T-helper 2 cell treated with Interferon-gamma antibody and Interleukin-4, amounts not matched to agents 100 ng/mL and 5 ng/mL, for 36 hours (primary cell): ENCODE data around the gene GARIN3. TPM values are rescaled to one million over a fixed set of nuclear protein-coding genes. Genes with fewer than 3 reads are reported as not detected.
"Not testable (repeated sequence)": the region's sequence is repeated elsewhere in the genome, so short reads cannot be mapped to it uniquely, and the experiment has no call there.

ENCODE experiments used
- intact Hi-C: fragments of 100-400 bp; cut with micrococcal nuclease; formaldehyde crosslinking; loops from one replicate; pipeline ENCODE4 v1.15.1; 2023
- total RNA-seq: library from RNA; stranded (reverse); gene quantifications from 2 replicates; pipeline ENCODE4 v1.2.3, GENCODE V29; 2022

Gene GARIN3
- total RNA-seq = not detected in 2 replicates

DNA sequence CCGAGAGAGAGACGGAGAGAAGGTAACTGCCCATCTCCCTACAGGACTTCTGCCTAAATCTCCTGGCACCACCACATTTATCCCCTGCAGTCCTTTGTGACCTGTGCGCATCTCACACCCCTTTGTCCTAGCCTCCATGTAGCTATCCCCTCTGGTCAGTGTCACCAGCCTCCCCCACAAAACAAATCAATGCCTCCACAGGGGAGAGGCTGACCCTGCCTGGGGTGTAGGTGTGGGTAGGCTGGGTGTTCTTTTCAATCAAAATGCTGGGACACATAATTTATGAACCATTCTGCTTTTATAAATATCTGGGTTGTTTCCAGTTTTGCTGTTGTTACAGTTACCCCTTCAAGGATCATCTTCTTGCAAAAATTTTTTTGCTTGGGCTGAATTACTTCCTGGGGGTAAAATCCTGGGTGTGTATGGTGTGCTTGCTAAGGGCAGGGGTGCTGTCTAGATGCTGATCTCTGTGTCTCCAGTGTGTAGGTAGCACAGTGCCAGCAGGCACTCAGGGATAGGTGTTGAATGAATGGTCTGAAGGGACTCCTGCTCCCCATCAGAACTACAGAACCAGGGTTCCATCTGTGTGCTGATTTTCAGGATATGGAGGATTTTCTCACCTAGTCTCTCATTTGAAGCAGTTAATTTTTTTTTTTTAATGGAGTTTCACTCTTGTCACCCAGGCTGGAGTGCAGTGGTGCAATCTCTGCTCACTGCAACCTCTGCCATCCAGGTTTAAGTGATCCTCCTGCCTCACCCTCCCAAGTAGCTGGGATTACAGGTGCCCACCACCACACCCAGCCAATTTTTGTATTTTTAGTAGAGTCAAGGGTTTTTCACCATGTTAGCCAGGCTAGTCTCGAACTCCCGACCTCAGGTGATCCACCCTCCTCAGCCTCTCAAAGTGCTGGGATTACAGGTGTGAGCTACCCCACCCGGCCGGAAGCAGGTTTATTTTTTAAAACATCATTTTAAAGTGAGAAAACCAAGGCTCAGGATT, at the start of gene GARIN3:
TSS of gene GARIN3 (minus strand) at position 51 of the 1,000 bp plus-strand sequence. CDS start 96 bp downstream, outside the sequence.
- intact Hi-C loops = loop anchor here (1.0 kb wide), 1 partner anchor 7 kb away; no protein-coding TSS in a partner anchor

- intact Hi-C loops = loop anchor here (1.0 kb wide), 1 partner anchor 17 kb away; no protein-coding TSS in a partner anchor
Observed at GRCh38 chr5:157215514-157216167, 49.6 kb upstream of the GARIN3 start.

DNA sequence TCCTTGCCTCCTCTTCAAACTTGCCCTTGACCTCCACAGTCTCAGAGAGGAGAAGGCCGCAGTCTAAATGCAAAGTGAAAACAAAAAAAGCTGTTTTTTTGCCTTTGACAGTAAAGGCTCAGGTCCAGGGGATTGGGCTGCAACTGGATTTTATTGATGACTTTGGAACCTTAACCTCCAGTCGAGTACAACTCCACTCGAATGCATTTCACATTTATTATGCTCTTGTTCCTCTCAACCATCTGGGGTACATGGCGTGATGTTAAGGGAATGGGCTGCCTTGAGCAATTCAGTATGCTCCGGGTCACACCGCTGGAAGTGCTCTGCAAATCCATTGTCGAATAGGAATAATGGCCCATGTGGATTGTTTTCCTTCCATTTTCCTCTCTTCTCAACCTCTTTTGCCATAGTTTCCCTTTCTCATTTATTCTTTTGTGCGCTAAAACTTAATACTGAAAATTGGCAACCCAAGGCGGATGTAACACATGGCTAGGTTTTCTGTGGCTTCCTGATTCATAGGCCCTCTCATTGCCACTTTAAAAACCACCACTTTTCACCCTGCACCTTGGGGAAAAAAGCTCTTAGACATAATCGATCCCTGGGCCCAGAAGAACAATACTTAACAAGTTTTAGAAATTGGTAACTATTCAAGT, 48.9 kb upstream of the GARIN3 start:
- intact Hi-C loops = no loop called here

GRCh38 chr5:157214415-157214814, 48.4 kb upstream of the GARIN3 start:
- intact Hi-C loops = no loop called here

GRCh38 chr5:157213527-157214243, 47.6 kb upstream of the GARIN3 start:
- intact Hi-C loops = no loop called here

DNA sequence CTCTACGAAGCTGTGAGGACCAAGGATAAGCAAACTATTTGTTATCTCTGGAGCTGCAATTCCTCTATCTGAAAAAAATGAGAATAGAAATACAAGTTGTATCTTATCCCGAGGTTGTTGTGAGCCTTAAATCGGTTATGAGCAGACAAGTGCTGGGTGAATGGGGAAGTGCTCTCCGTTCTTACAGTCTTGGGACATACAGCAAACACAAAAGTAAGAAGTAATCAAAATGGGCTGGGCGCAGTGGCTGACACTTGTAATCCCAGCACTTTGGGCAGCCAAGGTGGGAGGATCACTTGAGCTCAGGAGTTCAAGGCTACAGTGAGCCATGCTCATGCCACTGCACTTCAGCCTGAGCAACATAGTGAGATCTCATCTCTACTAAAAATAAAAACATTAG, 46.2 kb upstream of the GARIN3 start:
- intact Hi-C loops = no loop called here

DNA sequence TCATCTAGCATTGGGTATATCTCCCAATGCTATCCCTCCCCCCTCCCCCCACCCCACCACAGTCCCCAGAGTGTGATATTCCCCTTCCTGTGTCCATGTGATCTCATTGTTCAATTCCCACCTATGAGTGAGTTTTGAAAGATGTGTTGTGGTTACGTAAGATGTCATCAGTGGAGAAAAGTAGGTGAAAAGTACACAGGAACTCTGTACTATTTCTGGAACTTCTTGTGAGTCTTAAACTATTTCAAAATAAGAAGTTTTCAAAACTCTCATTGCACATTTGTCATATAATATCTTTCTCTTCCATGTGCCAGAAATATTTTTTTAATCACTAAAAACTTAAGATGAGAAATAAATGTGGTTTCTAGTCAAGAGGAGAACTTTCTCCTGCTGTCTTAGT, 44.6 kb upstream of the GARIN3 start:
- intact Hi-C loops = not testable (repeated sequence)

DNA sequence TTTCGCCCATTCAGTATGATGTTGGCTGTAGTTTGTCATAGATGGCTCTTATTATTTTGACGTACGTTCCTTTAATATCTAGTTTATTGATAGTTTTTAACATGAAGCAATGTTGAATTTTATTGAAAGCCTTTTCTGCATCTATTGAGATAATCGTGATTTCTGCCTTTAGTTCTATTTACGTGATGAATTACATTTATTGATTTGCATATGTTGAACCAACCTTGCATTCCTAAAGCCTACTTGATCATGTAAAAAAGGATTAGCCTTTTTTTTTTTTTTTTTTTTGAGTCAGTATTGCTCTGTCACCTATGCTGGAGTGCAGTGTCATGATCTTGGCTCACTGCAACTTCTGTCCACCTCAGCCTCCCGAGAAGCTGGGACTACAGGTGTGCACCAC, 39.6 kb upstream of the GARIN3 start:
- intact Hi-C loops = no loop called here

- intact Hi-C loops = no loop called here
Observed at GRCh38 chr5:157204765-157205164, 38.7 kb upstream of the GARIN3 start.

GRCh38 chr5:157203417-157203816, 37.4 kb upstream of the GARIN3 start:
- intact Hi-C loops = no loop called here

DNA sequence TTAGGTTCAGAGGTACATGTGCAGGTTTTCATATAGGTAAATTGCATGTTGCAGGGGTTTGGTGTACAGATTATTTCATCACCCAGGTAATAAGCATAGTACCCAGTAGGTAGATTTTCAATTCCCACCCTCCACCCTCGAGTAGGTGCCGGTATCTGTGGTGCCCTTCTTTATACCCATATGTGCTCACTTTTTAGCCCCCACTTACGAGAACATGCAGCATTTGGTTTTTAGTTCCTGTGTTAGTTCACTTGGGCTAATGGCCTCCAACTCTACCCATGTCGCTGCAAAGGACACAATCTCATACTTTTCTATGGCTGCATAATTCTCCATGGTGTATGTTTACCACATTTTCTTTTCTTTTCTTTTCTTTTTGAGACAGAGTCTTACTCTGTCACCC, 35.8 kb upstream of the GARIN3 start:
- intact Hi-C loops = no loop called here

- intact Hi-C loops = loop anchor here (1.0 to 2.0 kb wide), 2 partner anchors 18 to 50 kb away; no protein-coding TSS in a partner anchor
Observed at GRCh38 chr5:157198277-157198986, 32.4 kb upstream of the GARIN3 start.

DNA sequence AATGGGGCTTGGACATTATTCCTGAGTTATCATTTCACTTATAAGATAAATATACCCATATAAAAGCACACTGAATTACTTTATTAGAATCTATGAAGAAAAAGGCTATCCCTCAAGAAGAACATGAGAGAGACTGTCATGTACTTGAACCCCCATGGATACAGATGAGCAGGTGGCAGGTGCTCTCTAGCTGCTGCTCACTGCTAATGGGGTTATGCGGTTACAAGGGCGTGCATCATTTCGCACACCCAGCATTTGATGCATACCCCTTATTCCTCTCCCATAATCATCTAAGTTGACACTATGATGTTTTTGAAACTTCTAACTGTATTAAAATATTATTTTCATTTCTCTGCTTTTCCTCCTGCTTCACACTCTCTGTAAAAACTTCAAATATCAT, 31.0 kb upstream of the GARIN3 start:
- intact Hi-C loops = loop anchor here (2.0 kb wide), 1 partner anchor 16 kb away; the partner anchor contains the start of gene ITK

GRCh38 chr5:157196045-157196444, 30.0 kb upstream of the GARIN3 start:
- intact Hi-C loops = loop anchor here (1.0 to 2.0 kb wide), 2 partner anchors 8 to 15 kb away; partner anchors contain the start of gene ITK

DNA sequence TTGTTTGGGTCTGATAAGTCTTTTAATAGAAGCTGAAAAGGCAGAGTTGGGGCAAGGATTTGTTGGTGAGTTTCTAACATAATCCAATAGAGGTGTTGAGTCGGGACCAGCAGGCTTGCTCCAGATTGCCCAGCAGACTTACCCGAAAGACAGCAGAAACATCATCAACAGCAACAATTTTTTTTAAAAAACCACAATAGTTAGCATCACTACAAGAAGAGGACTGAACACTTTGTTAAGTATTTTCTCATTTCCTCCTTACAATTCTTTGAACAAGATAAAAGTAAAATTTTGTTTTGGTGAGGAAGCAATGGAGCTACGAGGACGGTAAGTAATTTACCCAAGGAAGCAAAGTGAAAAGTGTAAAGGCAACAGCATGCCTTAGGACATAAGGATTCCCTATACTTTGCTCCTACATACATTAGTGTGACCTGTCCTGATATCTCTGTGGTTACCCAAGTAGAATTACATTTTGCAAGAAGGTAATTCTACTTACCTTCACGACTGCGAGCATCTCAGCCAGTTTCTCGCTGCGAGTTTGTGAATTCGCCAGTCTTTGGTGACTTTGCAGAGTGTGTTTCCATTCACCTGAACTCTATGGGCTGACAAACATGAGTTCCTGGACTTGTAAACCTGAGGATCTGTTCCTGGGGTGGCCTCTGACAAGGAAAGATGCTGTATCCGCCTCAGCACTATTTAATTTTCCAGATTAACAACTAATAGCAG, 27.8 kb upstream of the GARIN3 start:
- intact Hi-C loops = loop anchor here (1.0 to 2.0 kb wide), 2 partner anchors 10 to 59 kb away; no protein-coding TSS in a partner anchor

DNA sequence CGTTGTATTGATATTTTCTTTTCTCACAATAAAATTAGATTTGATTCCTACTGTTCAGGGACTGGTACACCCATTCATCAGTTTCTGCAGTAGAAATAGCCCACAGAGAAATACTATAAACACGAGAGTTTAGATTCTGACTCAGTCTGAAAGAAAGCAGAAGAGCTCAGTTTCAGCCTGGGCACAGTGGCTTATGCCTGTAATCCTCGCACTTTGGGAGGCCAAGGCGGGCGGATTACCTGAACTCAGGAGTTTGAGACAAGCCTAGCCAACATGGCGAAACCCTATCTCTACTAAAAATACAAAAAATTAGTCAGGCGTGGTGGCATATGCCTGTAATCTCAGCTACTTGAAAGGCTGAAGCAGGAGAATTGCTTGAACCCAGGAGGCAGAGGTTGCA, 23.2 kb upstream of the GARIN3 start:
- intact Hi-C loops = loop anchor here (1.0 kb wide), 1 partner anchor 9 kb away; the partner anchor contains the start of gene ITK

DNA sequence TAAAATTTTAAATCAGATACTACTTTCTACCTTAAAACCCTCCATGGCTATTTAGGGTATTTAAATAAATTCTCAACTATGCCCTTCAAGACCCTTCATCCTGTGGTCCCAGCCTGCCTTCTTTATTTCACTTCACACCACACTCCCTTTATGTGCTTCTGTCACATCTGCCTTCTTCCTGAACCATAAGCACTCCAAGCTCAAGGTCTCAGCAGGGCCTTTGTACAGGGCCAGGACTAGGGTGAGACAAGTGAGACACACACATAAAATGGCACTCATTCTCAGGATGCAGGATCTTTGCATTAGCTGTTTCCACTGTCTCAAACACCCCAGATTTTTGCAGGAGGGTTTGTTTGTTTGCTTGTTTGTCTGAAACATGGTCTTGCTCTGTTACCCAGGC, 22.2 kb upstream of the GARIN3 start:
- intact Hi-C loops = loop anchor here (1.0 kb wide), 1 partner anchor 8 kb away; no protein-coding TSS in a partner anchor

DNA sequence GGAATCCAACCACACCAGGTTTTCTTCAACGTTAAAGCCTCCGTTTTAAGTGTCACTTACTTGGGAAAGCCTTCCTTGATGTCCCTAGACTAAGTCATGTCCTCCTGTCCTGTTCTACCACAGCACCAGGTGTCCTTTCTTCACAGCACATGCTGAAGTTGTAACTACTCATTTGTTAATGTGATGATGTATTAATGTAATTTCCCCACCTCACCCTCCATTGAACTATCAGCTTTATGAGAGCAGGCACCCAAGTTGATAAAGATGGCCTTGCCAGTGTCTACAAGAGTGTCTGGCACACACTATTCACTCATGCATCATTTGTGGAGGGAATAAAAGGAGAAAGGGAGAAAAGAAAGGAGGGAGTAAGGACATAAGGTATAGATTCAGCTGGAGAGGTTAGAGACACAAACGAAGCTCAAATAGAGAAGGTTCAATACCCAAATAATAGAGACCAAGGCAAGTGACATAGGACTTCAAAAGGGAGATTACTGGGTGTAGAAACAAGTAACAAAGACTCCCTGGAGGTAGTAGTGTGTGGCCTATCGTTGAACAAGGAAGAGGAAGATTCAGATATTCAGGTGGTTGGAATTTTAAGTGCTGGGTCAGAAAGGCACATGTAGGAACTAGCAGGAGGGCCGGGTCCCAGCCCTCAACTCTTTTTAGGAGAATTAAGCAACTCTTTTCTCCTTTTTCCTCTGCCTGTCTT, 21.1 kb upstream of the GARIN3 start:
- intact Hi-C loops = no loop called here
